NCI-H69 (cell line): ENCODE data around the gene CD7.

Experiments used
- DNase-seq: peaks from one replicate; lab custom pipeline; 2025; lab: John Stamatoyannopoulos, UW

CD7 gene

GRCh38 chr17:82328141-82328993, 11.0 kb upstream of the CD7 start:
- peak; percentile 86 for DNase-seq

- DNase-seq, result no peak
Measured at GRCh38 chr17:82327757-82328140, 10.3 kb upstream of the CD7 start.

GRCh38 chr17:82327289-82327688, 9.9 kb upstream of the CD7 start:
- peak; percentile 80 for DNase-seq

GRCh38 chr17:82325286-82326180, 8.1 kb upstream of the CD7 start:
- DNase-seq, result no peak

- peak; percentile 27 for DNase-seq
Measured at GRCh38 chr17:82324566-82325285, 7.3 kb upstream of the CD7 start.

- no peak for DNase-seq
Measured at GRCh38 chr17:82323514-82324234, 6.3 kb upstream of the CD7 start.

- DNase-seq, result no peak
Measured at GRCh38 chr17:82322526-82323453, 5.4 kb upstream of the CD7 start.

GRCh38 chr17:82321947-82322466, 4.6 kb upstream of the CD7 start:
- DNase-seq, result no peak

GRCh38 chr17:82320956-82321927, 3.8 kb upstream of the CD7 start:
- peak; percentile 50 for DNase-seq

- no peak for DNase-seq
Measured at GRCh38 chr17:82320140-82320840, 2.9 kb upstream of the CD7 start.

GRCh38 chr17:82319619-82320062, 2.2 kb upstream of the CD7 start:
- no peak for DNase-seq

GRCh38 chr17:82318772-82319606, 1.6 kb upstream of the CD7 start:
- no peak for DNase-seq

- no peak for DNase-seq
Measured at GRCh38 chr17:82318169-82318498, 726 bp upstream of the CD7 start.

- no peak for DNase-seq
Measured at GRCh38 chr17:82316651-82317393, 586 bp downstream of the CD7 start.

- DNase-seq, result no peak
Measured at GRCh38 chr17:82315703-82316358, 1.6 kb downstream of the CD7 start.
